Measurements from ENCODE around the gene ARX. TPM values are rescaled to one million over a fixed set of nuclear protein-coding genes. Genes with fewer than 3 reads are reported as not detected.

Gene ARX
- 39.2 and 42.8 TPM in 2 replicates for polyA plus RNA-seq
- 39.8 and 49.2 TPM in 2 replicates for polyA minus RNA-seq

GRCh38 chrX:25015486-25016360 lies at the start of gene ARX:
TSS of gene ARX (minus strand) at chrX:25015965. CDS start at chrX:25015737, 228 bp downstream.
- Histone ChIP-seq H3K4me3 (ENCODE audit: low read length) (peak within 1 kb of the TSS; percentile 80), H3F3A (ENCODE audit: insufficient read depth, low read length, poor library complexity, severe bottlenecking) (no peaks in the 10 kb centered on the region), H4K20me1 (ENCODE audit: insufficient read depth) (no peaks in the 10 kb centered on the region), H3K79me2 (replicated peaks; ENCODE audit: insufficient read depth, low read length) (peaks cover 37% of the 10 kb centered on the region), H3K27me3 (ENCODE audit: insufficient read depth, low read depth, low read length) (peaks cover 9% of the 10 kb centered on the region), H3K9ac (ENCODE audit: low read length) (peak within 1 kb of the TSS; percentile 74), H2AFZ (ENCODE audit: low read depth, low read length) (no peak within 1 kb of the TSS), H3K36me3 (ENCODE audit: insufficient read depth, low read length) (no peaks in the 10 kb centered on the region), H3K9me3 (ENCODE audit: low read length) (no peaks in the 10 kb centered on the region), H3K4me2 (ENCODE audit: low read length) (no peak within 1 kb of the TSS), H3K9me2 (ENCODE audit: insufficient read depth, low read length) (no peaks in the 10 kb centered on the region), H3K27ac (ENCODE audit: low read length) (peak within 1 kb of the TSS; percentile 75)
- TF ChIP-seq TAF1 (IDR thresholded peaks at IDR 0.05; ENCODE audit: low read depth) (peak; percentile 94), MXI1 (conservative IDR thresholded peaks at IDR 0.05; ENCODE audit: poor library complexity, severe bottlenecking) (peak; percentile 72), SMC3 (conservative IDR thresholded peaks at IDR 0.05; ENCODE audit: poor library complexity) (no peak), EP300 (conservative IDR thresholded peaks at IDR 0.05; ENCODE audit: poor library complexity, severe bottlenecking) (no peak), REST (IDR thresholded peaks at IDR 0.05; ENCODE audit: borderline replicate concordance) (peak; percentile 87), RAD21 (conservative IDR thresholded peaks at IDR 0.05) (peak; percentile 32), POLR2AphosphoS5 (IDR thresholded peaks at IDR 0.05) (peak; percentile 78), EZH2 (IDR thresholded peaks at IDR 0.05; ENCODE audit: borderline replicate concordance, insufficient read depth, low read length, poor library complexity, severe bottlenecking) (no peak)

GRCh38 chrX:25059273-25059672 lies 43.5 kb upstream of the ARX start:
- Histone ChIP-seq H3K9me3 (ENCODE audit: low read length) (no peaks in the 10 kb centered on the region), H3F3A (ENCODE audit: insufficient read depth, low read length, poor library complexity, severe bottlenecking) (no peaks in the 10 kb centered on the region), H3K27me3 (ENCODE audit: insufficient read depth, low read depth, low read length) (no peaks in the 10 kb centered on the region), H3K27ac (ENCODE audit: low read length) (no peak overlapping the region), H4K20me1 (ENCODE audit: insufficient read depth) (no peaks in the 10 kb centered on the region), H2AFZ (ENCODE audit: low read depth, low read length) (no peak overlapping the region), H3K9me2 (ENCODE audit: insufficient read depth, low read length) (no peaks in the 10 kb centered on the region), H3K36me3 (ENCODE audit: insufficient read depth, low read length) (no peaks in the 10 kb centered on the region), H3K79me2 (replicated peaks; ENCODE audit: insufficient read depth, low read length) (no peaks in the 10 kb centered on the region), H3K4me3 (ENCODE audit: low read length) (no peak overlapping the region), H3K4me2 (ENCODE audit: low read length) (no peak overlapping the region), H3K9ac (ENCODE audit: low read length) (no peak overlapping the region)
- TF ChIP-seq EP300 (conservative IDR thresholded peaks at IDR 0.05; ENCODE audit: poor library complexity, severe bottlenecking): peak; percentile 78
- peak; percentile 46 for TF ChIP-seq REST (IDR thresholded peaks at IDR 0.05; ENCODE audit: borderline replicate concordance)
- no peak for TF ChIP-seq TAF1 (IDR thresholded peaks at IDR 0.05; ENCODE audit: low read depth)
- no peak for TF ChIP-seq MXI1 (conservative IDR thresholded peaks at IDR 0.05; ENCODE audit: poor library complexity, severe bottlenecking)
- TF ChIP-seq SMC3 (conservative IDR thresholded peaks at IDR 0.05; ENCODE audit: poor library complexity): no peak
- no peak for TF ChIP-seq EZH2 (IDR thresholded peaks at IDR 0.05; ENCODE audit: borderline replicate concordance, insufficient read depth, low read length, poor library complexity, severe bottlenecking)
- TF ChIP-seq RAD21 (conservative IDR thresholded peaks at IDR 0.05): no peak
- peak; percentile 86 for TF ChIP-seq POLR2AphosphoS5 (IDR thresholded peaks at IDR 0.05)
- TF ChIP-seq, protein P1, sequence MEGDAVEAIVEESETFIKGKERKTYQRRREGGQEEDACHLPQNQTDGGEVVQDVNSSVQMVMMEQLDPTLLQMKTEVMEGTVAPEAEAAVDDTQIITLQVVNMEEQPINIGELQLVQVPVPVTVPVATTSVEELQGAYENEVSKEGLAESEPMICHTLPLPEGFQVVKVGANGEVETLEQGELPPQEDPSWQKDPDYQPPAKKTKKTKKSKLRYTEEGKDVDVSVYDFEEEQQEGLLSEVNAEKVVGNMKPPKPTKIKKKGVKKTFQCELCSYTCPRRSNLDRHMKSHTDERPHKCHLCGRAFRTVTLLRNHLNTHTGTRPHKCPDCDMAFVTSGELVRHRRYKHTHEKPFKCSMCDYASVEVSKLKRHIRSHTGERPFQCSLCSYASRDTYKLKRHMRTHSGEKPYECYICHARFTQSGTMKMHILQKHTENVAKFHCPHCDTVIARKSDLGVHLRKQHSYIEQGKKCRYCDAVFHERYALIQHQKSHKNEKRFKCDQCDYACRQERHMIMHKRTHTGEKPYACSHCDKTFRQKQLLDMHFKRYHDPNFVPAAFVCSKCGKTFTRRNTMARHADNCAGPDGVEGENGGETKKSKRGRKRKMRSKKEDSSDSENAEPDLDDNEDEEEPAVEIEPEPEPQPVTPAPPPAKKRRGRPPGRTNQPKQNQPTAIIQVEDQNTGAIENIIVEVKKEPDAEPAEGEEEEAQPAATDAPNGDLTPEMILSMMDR (IDR thresholded peaks at IDR 0.05; ENCODE audit: poor library complexity, severe bottlenecking): no peak

Measured in neural cell (in vitro differentiated cells).